ENCODE data around the gene PINLYP. TPM values are rescaled to one million over a fixed set of nuclear protein-coding genes. Genes with fewer than 3 reads are reported as not detected.

PINLYP gene
- total RNA-seq, 1 experiment from 2014 or later: 6.4 TPM

DNA sequence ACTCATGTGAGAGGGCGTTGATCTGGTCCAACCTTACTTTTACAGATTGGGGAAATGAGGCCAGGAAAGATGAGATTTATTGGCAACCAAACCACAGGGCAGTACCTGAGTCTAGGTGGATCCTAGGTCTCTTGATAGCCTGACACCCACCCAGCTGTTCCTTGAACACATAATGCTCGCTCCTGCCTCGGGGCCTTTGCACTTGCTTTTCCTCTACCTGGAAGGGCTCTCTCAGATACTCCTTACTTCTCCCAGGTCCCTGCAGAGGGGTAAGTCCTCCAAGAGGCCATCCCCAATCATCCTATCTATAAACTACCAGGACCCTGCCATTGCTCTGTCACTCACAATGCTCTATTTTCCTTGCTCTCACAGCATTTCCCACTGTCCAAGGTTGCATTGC is 35.2 kb upstream of the PINLYP start (continued):
- TF ChIP-seq, protein P1, sequence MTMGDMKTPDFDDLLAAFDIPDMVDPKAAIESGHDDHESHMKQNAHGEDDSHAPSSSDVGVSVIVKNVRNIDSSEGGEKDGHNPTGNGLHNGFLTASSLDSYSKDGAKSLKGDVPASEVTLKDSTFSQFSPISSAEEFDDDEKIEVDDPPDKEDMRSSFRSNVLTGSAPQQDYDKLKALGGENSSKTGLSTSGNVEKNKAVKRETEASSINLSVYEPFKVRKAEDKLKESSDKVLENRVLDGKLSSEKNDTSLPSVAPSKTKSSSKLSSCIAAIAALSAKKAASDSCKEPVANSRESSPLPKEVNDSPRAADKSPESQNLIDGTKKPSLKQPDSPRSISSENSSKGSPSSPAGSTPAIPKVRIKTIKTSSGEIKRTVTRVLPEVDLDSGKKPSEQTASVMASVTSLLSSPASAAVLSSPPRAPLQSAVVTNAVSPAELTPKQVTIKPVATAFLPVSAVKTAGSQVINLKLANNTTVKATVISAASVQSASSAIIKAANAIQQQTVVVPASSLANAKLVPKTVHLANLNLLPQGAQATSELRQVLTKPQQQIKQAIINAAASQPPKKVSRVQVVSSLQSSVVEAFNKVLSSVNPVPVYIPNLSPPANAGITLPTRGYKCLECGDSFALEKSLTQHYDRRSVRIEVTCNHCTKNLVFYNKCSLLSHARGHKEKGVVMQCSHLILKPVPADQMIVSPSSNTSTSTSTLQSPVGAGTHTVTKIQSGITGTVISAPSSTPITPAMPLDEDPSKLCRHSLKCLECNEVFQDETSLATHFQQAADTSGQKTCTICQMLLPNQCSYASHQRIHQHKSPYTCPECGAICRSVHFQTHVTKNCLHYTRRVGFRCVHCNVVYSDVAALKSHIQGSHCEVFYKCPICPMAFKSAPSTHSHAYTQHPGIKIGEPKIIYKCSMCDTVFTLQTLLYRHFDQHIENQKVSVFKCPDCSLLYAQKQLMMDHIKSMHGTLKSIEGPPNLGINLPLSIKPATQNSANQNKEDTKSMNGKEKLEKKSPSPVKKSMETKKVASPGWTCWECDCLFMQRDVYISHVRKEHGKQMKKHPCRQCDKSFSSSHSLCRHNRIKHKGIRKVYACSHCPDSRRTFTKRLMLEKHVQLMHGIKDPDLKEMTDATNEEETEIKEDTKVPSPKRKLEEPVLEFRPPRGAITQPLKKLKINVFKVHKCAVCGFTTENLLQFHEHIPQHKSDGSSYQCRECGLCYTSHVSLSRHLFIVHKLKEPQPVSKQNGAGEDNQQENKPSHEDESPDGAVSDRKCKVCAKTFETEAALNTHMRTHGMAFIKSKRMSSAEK (CRISPR knock-in tag; IDR thresholded peaks at IDR 0.05; ENCODE audit: borderline replicate concordance): no peak
- TF ChIP-seq, protein P2, sequence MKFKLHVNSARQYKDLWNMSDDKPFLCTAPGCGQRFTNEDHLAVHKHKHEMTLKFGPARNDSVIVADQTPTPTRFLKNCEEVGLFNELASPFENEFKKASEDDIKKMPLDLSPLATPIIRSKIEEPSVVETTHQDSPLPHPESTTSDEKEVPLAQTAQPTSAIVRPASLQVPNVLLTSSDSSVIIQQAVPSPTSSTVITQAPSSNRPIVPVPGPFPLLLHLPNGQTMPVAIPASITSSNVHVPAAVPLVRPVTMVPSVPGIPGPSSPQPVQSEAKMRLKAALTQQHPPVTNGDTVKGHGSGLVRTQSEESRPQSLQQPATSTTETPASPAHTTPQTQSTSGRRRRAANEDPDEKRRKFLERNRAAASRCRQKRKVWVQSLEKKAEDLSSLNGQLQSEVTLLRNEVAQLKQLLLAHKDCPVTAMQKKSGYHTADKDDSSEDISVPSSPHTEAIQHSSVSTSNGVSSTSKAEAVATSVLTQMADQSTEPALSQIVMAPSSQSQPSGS (CRISPR knock-in tag; IDR thresholded peaks at IDR 0.05; ENCODE audit: borderline replicate concordance, low read depth): no peak
- TF ChIP-seq NR2C2 (CRISPR knock-in tag; IDR thresholded peaks at IDR 0.05) (no peak), ZBTB21 (CRISPR knock-in tag; IDR thresholded peaks at IDR 0.05; ENCODE audit: borderline replicate concordance) (no peak), ZNF263 (CRISPR knock-in tag; IDR thresholded peaks at IDR 0.05; ENCODE audit: low read depth) (no peak)
- TF ChIP-seq, protein P3, sequence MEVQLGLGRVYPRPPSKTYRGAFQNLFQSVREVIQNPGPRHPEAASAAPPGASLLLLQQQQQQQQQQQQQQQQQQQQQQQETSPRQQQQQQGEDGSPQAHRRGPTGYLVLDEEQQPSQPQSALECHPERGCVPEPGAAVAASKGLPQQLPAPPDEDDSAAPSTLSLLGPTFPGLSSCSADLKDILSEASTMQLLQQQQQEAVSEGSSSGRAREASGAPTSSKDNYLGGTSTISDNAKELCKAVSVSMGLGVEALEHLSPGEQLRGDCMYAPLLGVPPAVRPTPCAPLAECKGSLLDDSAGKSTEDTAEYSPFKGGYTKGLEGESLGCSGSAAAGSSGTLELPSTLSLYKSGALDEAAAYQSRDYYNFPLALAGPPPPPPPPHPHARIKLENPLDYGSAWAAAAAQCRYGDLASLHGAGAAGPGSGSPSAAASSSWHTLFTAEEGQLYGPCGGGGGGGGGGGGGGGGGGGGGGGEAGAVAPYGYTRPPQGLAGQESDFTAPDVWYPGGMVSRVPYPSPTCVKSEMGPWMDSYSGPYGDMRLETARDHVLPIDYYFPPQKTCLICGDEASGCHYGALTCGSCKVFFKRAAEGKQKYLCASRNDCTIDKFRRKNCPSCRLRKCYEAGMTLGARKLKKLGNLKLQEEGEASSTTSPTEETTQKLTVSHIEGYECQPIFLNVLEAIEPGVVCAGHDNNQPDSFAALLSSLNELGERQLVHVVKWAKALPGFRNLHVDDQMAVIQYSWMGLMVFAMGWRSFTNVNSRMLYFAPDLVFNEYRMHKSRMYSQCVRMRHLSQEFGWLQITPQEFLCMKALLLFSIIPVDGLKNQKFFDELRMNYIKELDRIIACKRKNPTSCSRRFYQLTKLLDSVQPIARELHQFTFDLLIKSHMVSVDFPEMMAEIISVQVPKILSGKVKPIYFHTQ (CRISPR knock-in tag; IDR thresholded peaks at IDR 0.05): no peak

DNA sequence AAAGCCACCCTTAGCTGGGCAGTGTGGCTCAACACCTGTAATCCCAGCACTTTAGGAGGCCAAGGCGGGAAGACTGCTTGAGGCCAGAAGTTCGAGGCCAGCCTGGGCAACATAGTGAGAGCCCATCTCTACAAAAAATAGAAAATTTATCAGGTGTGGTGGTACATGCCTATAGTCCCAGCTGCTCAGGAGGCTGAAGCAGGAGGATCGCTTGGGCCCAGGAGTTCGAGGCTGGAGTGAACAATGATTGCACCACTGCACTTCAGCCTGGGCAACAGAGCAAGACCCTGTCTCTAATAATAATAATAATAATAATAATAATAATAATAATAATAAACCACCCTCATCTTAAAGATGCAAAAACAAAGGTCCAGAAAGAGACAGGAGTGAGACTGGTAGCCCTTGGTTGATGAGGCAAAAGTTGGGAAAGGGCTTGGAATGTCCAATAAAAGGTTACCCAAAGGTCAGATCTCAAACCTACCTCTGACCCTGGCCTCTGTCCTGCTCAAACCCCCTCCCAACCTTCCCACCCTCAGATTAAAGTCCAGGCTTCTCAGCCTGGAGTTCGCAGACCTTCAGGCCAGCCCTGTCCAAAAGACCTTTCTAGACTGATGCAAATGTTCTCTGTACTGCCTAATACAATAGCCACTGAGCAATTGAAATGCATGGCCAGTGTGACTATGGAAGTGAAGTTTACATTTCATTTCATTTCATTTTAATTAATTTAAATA is 33.5 kb upstream of the PINLYP start:
- ChIA-PET POLR2A (no interaction called here), CTCF (interaction anchor here (1.3 kb wide), 1 partner anchor 13 kb away, joined by 4 read pairs; no protein-coding TSS in a partner anchor)
- no peaks in the 10 kb centered on the region for H3K27me3 Mint-ChIP-seq (ENCODE audit: low read depth)
- TF ChIP-seq ZNF121 (CRISPR knock-in tag; IDR thresholded peaks at IDR 0.05) (0 out of 2 replicates have a peak, but pooled peaks have one; percentile 57), NFATC4 (CRISPR knock-in tag; IDR thresholded peaks at IDR 0.05) (no peak)
- TF ChIP-seq, protein P2 (CRISPR knock-in tag; IDR thresholded peaks at IDR 0.05; ENCODE audit: borderline replicate concordance, low read depth): no peak
- ATAC-seq (no peak), DNase-seq (ENCODE audit: low spot score) (no peak)
- H3K4me1 Mint-ChIP-seq: no peaks in the 10 kb centered on the region
- H3K27ac Mint-ChIP-seq: no peak overlapping the region
- peaks cover 18% of the 10 kb centered on the region for H3K9me3 Mint-ChIP-seq
- H3K4me3 Mint-ChIP-seq: no peak overlapping the region
- H3K36me3 Mint-ChIP-seq: peaks cover 63% of the 10 kb centered on the region

DNA sequence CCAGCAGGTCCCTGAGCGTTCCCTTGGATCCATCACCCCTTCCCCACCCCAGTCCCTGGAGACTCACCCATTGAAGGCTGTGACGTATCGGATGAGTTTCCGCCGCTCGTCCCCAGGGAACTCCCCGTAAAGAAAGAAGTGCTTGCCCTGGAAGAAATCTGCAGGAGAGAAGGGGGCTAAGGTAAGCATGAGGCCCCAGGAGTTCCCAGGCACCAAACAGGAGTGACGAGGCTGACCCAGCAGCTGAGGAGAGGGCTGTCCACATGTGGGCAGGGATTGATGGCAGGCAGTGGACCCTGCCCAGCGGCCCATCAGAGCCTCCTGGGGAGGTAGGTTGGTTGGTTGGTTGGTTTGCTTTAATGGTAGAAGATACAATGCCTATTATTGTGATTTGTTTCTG is 31.5 kb upstream of the PINLYP start:
- no peaks in the 10 kb centered on the region for H3K27me3 Mint-ChIP-seq (ENCODE audit: low read depth)
- POLR2A ChIA-PET: no interaction called here
- TF ChIP-seq GABPB1 (CRISPR knock-in tag; IDR thresholded peaks at IDR 0.05): no peak
- no peak for TF ChIP-seq CREM (CRISPR knock-in tag; IDR thresholded peaks at IDR 0.05)
- TF ChIP-seq SMAD4 (CRISPR knock-in tag; IDR thresholded peaks at IDR 0.05): no peak
- no peak for TF ChIP-seq KAT7 (CRISPR knock-in tag; IDR thresholded peaks at IDR 0.05; ENCODE audit: borderline replicate concordance)
- TF ChIP-seq, protein P4, sequence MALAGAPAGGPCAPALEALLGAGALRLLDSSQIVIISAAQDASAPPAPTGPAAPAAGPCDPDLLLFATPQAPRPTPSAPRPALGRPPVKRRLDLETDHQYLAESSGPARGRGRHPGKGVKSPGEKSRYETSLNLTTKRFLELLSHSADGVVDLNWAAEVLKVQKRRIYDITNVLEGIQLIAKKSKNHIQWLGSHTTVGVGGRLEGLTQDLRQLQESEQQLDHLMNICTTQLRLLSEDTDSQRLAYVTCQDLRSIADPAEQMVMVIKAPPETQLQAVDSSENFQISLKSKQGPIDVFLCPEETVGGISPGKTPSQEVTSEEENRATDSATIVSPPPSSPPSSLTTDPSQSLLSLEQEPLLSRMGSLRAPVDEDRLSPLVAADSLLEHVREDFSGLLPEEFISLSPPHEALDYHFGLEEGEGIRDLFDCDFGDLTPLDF (CRISPR knock-in tag; IDR thresholded peaks at IDR 0.05): no peak
- no peaks in the 10 kb centered on the region for H3K4me1 Mint-ChIP-seq
- H3K9me3 Mint-ChIP-seq: peaks cover 9% of the 10 kb centered on the region
- ATAC-seq (no peak), DNase-seq (ENCODE audit: low spot score) (no peak)
- H3K27ac Mint-ChIP-seq: no peak overlapping the region
- no peak overlapping the region for H3K4me3 Mint-ChIP-seq
- peaks cover 57% of the 10 kb centered on the region for H3K36me3 Mint-ChIP-seq
- CTCF ChIA-PET: no interaction called here

Data from WTC11 (cell line).